NOMO-1 treated with DMSO at 0.1 percent for 48 hours (cell line): ENCODE results near the gene NDEL1.
"Not testable (repeated sequence)": the region's sequence is repeated elsewhere in the genome, so short reads cannot be mapped to it uniquely, and the experiment has no call there.

Experiments used
- DNase-seq: peaks from one replicate; lab custom pipeline; 2025; ENCODE audit not compliant: unreplicated experiment; lab: John Stamatoyannopoulos, UW

NDEL1 gene, protein sequence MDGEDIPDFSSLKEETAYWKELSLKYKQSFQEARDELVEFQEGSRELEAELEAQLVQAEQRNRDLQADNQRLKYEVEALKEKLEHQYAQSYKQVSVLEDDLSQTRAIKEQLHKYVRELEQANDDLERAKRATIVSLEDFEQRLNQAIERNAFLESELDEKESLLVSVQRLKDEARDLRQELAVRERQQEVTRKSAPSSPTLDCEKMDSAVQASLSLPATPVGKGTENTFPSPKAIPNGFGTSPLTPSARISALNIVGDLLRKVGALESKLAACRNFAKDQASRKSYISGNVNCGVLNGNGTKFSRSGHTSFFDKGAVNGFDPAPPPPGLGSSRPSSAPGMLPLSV

DNA sequence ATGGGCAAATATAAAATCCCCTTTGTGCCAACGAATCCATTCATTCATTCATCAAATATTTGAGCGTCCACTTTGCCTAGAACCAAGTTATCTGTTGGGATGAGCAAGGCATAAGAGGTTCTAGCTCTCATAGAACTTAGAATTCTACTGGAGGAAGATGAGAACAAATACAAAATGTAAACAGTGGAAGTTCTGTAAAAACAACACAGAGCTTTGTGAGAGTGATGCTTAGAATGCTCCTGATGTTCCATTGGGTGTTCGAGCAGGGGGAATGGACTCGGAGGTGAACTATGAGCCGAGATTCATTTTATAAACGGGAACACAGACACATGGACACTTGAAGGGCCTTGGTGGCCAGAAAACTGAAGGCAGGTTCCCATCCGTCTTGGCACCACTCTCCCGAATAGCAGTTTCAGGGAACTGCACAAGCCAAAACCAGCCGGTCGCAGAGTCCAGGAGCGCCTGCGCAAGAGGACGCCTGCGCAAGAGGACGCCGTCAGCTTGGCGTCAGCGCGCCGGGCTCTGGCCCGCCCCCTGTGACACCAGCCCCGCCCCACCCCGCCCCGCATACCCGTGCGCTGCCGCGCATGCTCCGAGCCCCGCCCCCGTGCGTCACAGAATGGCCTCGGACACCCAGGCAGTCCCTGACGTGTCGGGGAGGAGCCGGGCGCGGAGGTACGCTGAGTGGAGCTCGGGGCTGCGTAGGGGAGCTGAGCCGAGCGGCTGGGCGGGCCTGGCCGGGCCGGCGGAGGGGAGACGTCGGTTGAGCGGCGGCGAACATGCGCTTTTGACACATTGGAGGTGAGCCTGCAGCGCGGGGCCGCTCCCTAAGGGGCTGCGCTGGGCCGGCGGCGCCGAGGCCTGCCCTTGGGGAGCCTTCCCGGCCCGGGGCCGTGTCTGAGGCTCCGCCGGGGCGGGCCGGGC, at the start of gene NDEL1:
Gene NDEL1 (plus strand): TSS at position 640 of the 924 bp plus-strand sequence. CDS start 8,388 bp downstream, outside the sequence.
- DNase-seq = peak; percentile 96

DNA sequence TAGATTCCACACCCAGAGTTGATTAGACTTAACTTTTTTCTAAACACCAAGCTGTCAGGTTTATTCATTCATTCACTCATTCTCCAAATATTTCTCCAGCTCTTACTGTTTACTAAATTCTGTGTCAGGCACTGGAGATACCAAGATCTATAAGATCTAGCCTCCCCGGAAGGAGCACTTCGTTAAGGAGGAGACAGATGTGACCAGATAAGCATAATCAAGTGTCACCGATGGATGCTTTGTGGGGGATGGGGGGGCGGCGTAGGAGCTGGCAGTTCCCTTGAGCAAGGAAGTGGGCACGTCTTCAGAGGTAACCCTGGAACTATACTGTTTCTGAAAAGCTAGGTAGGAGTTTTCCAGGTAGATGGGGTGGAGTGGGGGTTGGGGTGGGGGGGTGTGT, 48.8 kb upstream of the NDEL1 start:
- DNase-seq = no peak

DNA sequence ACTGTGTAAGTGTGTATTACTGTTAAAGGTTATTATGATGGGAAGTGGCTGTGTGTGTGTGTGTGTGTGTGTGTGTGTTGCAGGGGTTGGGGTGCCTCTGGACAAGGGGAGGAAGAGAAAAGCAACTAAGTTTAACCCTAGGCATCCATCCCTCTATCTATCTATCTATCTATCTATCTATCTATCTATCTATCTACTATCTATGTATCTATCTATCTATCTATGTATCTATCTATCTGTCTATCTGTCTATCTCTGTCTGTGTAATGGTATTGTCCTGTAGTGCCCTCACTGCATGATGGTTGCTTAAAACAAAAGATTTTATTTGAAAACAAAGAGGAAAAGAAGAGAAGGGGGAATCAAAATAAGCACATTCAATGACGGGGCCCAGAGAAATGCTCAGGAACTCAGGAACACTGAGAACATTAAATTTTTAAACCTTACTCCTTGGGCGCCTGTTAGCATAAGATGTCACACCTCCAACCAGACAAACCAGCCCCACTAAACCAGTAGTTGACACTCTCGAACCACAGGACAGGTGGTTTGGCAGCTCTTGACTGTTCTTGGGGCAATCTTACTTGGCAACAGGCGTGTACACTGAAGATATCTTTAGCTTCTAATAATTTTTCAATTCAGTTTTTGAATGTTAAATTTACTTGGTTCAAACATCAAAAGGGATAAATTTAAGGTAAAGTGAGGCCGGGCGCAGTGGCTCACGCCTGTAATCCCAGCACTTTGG, 47.6 kb upstream of the NDEL1 start:
- no peak for DNase-seq

GRCh38 chr17:8391711-8392110, 44.0 kb upstream of the NDEL1 start:
- no peak for DNase-seq

GRCh38 chr17:8392274-8392673, 43.4 kb upstream of the NDEL1 start:
- DNase-seq = no peak

DNA sequence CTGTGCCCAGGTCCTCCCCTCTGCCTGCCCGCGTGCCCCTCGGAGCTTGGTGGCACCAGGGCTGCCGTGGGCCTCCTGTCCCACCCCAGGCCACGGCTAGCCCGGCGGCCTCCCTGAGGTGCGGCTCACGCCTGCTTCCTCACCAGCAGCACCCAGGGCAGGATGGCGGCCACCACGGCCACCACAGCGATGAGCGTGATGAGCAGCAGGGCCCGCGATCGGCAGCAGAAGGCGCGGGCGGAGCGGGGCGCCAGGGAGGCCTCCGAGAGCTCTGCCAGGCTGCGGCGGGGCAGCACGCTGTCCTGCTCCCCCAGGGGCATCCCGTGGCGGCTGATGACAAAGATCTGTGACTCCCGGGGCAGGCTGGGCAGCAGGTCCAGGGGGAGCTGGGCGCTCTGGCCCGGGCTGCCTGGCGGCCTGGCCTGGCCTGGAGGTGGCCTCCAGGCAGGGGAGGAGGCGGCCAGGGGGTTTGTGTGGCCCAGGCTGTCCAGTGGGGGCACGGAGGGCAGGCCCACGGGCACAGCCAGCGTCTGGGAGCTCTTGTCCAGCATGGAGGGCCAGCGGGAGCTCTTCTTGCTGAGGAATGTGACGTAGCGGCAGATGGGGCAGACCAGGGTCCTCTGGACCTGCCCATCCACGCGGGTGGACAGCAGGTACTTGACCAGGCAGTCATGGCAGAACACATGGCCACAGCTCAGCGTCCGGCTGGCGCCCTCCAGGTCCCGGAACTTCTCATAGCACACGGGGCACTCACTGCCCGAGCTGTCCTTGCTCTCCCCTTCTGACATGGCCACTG, 42.8 kb upstream of the NDEL1 start:
- DNase-seq = no peak

DNA sequence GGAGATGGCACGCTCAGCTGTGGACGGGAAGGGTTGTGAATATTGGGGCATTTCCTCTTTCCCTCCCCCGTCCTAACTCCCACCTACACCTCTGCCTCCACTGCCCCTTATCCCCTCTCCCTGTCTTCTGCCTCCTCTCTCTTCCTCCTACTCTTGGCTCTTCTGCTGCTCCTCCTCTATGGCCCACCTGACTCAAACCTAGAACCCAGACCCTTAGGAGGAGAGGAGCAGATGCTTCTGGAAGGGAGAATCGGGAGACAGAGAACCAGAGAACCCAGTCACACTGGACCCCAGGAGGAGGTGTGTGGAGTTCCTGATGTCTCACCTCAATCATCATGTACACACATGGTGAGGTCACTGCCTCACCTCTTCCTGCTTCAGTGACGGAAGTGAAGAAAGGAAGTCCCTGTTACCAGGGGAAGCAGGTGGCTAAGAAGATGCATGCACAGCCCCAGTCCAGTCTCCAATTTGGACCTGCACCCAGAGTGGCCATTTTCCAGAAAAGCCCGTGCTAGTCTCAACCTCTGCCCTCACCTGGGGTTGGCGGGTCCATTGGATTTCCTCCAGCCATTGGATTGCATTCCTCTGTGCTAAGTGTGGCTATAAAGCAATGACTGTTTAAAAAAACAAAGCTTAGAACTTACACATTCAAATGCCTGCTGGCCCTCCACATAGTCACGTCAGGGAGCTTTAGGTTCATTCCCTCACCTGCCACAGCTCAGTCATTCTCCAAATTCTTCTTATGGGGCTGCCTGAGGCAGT, 42.0 kb upstream of the NDEL1 start:
- peak; percentile 27 for DNase-seq

GRCh38 chr17:8394497-8394896, 41.2 kb upstream of the NDEL1 start:
- not testable (repeated sequence) for DNase-seq

GRCh38 chr17:8397636-8398035, 38.0 kb upstream of the NDEL1 start, which contains the start of gene RNF222:
Gene RNF222 (minus strand): TSS chr17:8397827. CDS start chr17:8393461, 4,366 bp downstream.
- DNase-seq = no peak

- DNase-seq = no peak
Observed at GRCh38 chr17:8398980-8399379, 36.7 kb upstream of the NDEL1 start.

GRCh38 chr17:8401107-8401506, 34.6 kb upstream of the NDEL1 start:
- DNase-seq = no peak

DNA sequence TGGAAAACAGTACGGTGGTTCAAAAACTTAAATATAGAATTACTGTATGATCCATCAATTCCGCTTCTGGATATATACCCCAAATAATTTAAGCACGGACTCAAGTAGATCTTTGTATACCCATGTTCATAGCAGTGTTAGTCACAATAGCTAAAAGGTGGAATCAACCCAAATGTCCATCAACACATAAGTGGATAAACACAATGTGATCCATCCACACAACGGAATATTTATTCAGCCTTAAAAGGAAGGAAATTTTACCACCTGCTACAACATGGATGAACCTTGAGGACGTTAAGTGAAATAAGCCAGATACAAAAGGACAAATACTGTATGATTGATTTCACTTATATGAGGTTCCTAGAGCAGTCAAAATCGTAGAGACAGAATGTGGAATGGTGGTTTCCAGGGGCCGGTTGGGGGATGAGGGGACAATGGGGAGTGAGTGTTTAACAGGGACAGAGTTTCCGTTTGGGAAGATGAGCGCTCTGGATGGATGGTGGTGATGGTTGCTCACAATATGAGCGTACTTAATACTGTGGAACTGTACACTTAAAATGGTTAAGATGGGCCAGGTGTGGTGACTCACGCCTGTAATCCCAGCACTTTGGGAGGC, 32.7 kb upstream of the NDEL1 start:
- DNase-seq = no peak

DNA sequence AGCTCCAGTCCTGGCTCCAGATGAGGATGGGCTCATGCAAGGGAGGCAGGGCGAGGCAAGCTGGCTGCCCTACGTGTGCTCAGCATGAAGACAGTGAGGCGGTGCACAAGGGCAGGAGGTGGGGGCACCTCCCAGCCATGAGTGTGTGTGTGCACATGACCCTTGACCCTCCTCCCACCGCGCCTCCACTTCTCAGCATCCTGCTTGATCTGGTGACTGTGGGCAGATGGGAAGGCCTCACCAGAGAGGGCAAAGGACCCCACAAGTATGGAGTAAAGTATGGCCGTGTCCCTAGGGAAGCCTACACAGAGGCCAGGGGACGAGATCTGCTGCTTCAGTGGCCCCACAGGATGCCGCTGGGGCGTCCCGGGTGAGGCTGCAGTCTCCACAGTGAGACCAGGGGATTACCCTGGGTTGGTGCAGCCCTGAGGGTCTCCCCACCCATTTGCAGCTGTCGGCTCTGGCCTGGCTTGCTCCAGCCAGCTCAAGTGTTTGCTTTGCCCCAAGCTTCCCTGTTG, 30.1 kb upstream of the NDEL1 start:
- DNase-seq = no peak

- no peak for DNase-seq
Observed at GRCh38 chr17:8406174-8406573, 29.5 kb upstream of the NDEL1 start.

DNA sequence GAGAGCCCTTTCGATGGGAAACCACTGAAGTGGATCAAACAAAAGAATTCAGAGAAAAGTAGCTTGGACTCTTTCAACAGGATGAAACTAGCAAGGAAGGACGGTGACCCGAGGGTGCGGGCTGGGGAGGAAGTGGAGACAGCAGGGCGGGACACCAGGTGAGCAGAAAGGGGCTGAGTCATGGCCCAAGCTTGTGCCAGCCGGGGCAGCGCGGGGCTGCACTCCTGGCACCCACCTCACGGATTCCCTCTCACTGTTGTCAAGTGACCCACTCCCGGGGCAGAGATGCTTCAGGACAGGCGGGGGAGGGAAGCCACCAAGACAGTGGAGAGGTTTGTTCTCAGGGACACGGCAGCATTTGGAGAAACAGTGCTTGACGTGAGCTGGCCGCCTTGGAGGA, 27.3 kb upstream of the NDEL1 start:
- DNase-seq = no peak

- DNase-seq = peak; percentile 84
Observed at GRCh38 chr17:8409966-8410882, 25.5 kb upstream of the NDEL1 start.

GRCh38 chr17:8410883-8411238, 24.8 kb upstream of the NDEL1 start:
- DNase-seq = no peak

DNA sequence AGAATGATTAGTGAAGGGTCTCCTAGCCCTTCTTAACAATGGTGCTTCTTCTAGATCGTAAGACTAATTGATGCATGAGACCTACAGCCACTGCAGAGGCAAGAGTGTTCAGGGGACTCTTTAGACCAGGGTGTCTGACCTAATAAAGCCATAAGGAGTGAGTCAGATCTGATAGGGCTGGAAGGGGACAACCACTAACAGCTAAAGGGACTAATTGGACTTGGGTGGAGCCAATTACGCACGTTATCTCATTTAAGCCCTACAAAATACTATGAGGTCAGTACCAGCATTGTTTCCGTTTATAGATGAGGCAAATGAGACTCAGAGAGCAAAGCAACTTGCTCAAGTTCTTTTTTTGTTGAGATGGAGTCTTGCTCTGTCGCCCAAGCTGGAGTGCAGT, 23.6 kb upstream of the NDEL1 start:
- DNase-seq = peak; percentile 19
